ENCODE results near the gene CCL26. TPM values are rescaled to one million over a fixed set of nuclear protein-coding genes. Genes with fewer than 3 reads are reported as not detected.
"Not testable (repeated sequence)": the region's sequence is repeated elsewhere in the genome, so short reads cannot be mapped to it uniquely, and the experiment has no call there.

The CCL26 gene
- total and polyA plus RNA-seq, 10 of the 15 experiments (the other 5 are each of a cell fraction or from before 2014, with no cell fraction given): not detected

DNA sequence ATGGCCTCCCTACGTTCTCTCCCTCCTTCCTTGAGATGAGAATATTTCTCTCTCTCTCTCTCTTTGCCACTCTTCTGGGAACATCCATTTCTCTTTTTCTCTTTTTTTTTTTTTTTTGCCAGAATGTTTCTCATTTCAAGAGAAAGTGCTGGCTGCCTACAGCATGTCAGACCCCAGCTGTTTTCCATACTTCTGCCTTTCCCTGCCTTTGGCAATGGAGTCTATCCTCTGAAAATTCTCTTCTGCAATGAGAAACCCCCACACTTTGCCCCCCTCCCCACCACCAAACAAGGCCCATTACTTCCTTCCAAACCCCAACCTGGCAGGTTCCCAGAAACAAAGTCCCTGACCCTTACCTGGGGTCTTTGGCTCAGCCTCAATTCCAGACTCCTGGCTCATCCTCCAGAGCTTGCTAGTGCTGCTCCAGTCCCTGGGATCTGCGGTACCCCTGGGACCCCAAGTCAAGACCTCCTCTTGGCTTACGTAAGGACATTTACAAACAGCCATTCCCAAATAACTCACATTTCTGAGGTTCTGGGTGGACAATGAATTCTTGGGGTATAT lies 17.4 kb upstream of the CCL26 start:
- DNase-seq (ENCODE audit: low read depth, low spot score) (no peak), ATAC-seq (no peak), FAIRE-seq (no peak)
- Histone ChIP-seq H3K36me3 (ENCODE audit: control insufficient read depth in 2 of 2, insufficient read depth in 2 of 2, low read length in 1 of 2) (no peaks in the 10 kb centered on the region), H3K9ac (ENCODE audit: control insufficient read depth, insufficient read depth, low read length) (no peak overlapping the region), H2AFZ (ENCODE audit: control insufficient read depth, low read depth, low read length) (no peak overlapping the region), H3K4me3 (no peak overlapping the region), H3K4me1 (ENCODE audit: control insufficient read depth, insufficient read depth, low read length) (no peaks in the 10 kb centered on the region), H3K79me2 (ENCODE audit: control insufficient read depth, insufficient read depth, low read length) (no peaks in the 10 kb centered on the region), H3K27ac (ENCODE audit: control insufficient read depth, insufficient read depth) (no peak overlapping the region), H3K4me2 (ENCODE audit: control insufficient read depth, insufficient read depth) (no peak overlapping the region), H3K27me3 (replicated peaks in 1 of 2; ENCODE audit: control insufficient read depth in 2 of 2, insufficient read depth in 2 of 2, low read length in 1 of 2) (no peaks in the 10 kb centered on the region), H3K9me3 (replicated peaks; ENCODE audit: control insufficient read depth, insufficient read depth, low read length) (no peaks in the 10 kb centered on the region), H4K20me1 (ENCODE audit: control insufficient read depth, insufficient read depth) (no peaks in the 10 kb centered on the region)
- BruUV-seq (replicated peaks): no TSS peak
- RAD21 ChIA-PET (ENCODE audit: unreplicated experiment): no interaction called here
- WGBS (ENCODE audit: insufficient coverage, insufficient replicate concordance, low lambda C conversion rate, missing lambda C conversion rate): 48% methylated on average over 3 of the region's 3 CpGs
- CTCF ChIA-PET: no interaction called here
- POLR2A ChIA-PET: no interaction called here
- SMC1A ChIA-PET (ENCODE audit: uncharacterized antibody, unreplicated experiment): no interaction called here
- intact Hi-C loops (cut with micrococcal nuclease; ENCODE audit: unreplicated experiment): no loop called here
- TF ChIP-seq ZNF274 (IDR thresholded peaks at IDR 0.05; ENCODE audit: insufficient read depth, insufficient read length) (no peak), TBL1XR1 (IDR thresholded peaks at IDR 0.05; ENCODE audit: low read depth, low read length) (no peak), KDM1A (IDR thresholded peaks at IDR 0.05; ENCODE audit: borderline replicate concordance) (no peak), SP1 (IDR thresholded peaks at IDR 0.05; ENCODE audit: low read depth, low read length) (no peak), TCF7 (IDR thresholded peaks at IDR 0.05; ENCODE audit: borderline replicate concordance) (no peak), BCL11A (IDR thresholded peaks at IDR 0.05; ENCODE audit: low read depth, low read length) (no peak), FOXM1 (IDR thresholded peaks at IDR 0.05; ENCODE audit: low read depth, low read length) (no peak)
- in situ Hi-C loops (cut with MboI): no loop called here

DNA sequence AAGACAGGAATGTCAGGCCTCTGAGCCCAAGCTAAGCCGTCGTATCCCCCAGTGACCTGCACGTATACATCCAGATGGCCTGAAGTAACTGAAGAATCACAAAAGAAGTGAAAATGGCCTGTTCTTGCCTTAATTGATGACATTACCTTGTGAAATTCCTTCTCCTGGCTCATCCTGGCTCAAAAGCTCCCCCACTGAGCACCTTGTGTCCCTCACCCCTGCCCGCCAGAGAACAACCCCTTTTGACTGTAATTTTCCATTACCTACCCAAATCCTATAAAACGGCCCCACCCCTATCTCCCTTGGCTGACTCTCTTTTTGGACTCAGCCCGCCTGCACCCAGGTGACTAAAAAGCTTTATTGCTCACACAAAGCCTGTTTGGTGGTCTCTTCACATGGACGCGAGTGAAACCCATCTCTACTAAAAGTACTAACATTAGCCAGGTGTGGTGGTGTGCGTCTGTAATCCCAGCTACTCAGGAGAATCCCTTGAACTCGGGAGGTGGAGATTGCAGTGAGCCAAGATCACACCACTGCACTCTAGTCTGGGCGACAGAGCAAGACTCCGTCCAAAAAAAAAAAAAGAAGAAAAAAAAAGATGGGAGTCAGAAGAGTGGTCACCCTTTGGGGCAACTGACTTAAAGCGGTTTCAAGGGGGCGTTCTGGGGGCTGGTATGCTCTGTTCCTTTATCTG lies 16.3 kb upstream of the CCL26 start:
- in situ Hi-C loops (cut with MboI); DNase-seq (ENCODE audit: low read depth, low spot score); H3K4me1 ChIP-seq (ENCODE audit: control insufficient read depth, insufficient read depth, low read length); RAD21 ChIA-PET (ENCODE audit: unreplicated experiment); ATAC-seq; BruUV-seq (replicated peaks); H3K9me3 ChIP-seq (replicated peaks; ENCODE audit: control insufficient read depth, insufficient read depth, low read length); H3K4me3 ChIP-seq; SMC1A ChIA-PET (ENCODE audit: uncharacterized antibody, unreplicated experiment); POLR2A ChIA-PET; intact Hi-C loops (cut with micrococcal nuclease; ENCODE audit: unreplicated experiment); H3K79me2 ChIP-seq (ENCODE audit: control insufficient read depth, insufficient read depth, low read length); FAIRE-seq; H3K9ac ChIP-seq (ENCODE audit: control insufficient read depth, insufficient read depth, low read length); H3K4me2 ChIP-seq (ENCODE audit: control insufficient read depth, insufficient read depth); H4K20me1 ChIP-seq (ENCODE audit: control insufficient read depth, insufficient read depth); H3K27me3 ChIP-seq (replicated peaks in 1 of 2; ENCODE audit: control insufficient read depth in 2 of 2, insufficient read depth in 2 of 2, low read length in 1 of 2); H3K27ac ChIP-seq (ENCODE audit: control insufficient read depth, insufficient read depth); H2AFZ ChIP-seq (ENCODE audit: control insufficient read depth, low read depth, low read length); H3K36me3 ChIP-seq (ENCODE audit: control insufficient read depth in 2 of 2, insufficient read depth in 2 of 2, low read length in 1 of 2): not testable (repeated sequence)
- CTCF ChIA-PET: interaction anchor here (0.9 kb wide), 1 partner anchor 28 kb away, joined by 3 read pairs; no protein-coding TSS in a partner anchor
- WGBS (ENCODE audit: insufficient coverage, insufficient replicate concordance, low lambda C conversion rate, missing lambda C conversion rate): 44% methylated on average over 12 of the region's 14 CpGs

DNA sequence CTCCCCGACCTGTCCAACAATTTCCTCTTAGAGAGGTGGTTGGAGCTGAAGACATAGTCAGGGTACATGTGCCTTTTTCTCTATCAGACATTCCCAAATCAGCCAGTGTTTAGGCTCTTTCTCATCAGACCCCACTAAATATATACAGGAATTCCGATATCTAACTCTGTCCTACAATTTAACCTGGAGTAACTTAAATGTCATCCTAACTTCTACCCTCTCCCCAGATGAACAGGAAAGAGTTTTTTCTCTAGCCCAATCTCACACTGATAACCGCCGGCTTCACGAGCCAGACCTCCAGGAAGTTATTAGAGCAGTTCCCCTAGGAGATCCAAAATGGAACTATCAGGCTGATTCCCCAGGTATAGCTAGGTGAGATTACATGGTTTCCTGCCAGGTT lies 11.0 kb upstream of the CCL26 start:
- H4K20me1 ChIP-seq (ENCODE audit: control insufficient read depth, insufficient read depth); H3K4me1 ChIP-seq (ENCODE audit: control insufficient read depth, insufficient read depth, low read length); DNase-seq (ENCODE audit: low read depth, low spot score); H2AFZ ChIP-seq (ENCODE audit: control insufficient read depth, low read depth, low read length); H3K9ac ChIP-seq (ENCODE audit: control insufficient read depth, insufficient read depth, low read length); H3K79me2 ChIP-seq (ENCODE audit: control insufficient read depth, insufficient read depth, low read length); H3K9me3 ChIP-seq (replicated peaks; ENCODE audit: control insufficient read depth, insufficient read depth, low read length); ATAC-seq; in situ Hi-C loops (cut with MboI); BruUV-seq (replicated peaks); H3K4me3 ChIP-seq; intact Hi-C loops (cut with micrococcal nuclease; ENCODE audit: unreplicated experiment); H3K27me3 ChIP-seq (replicated peaks in 1 of 2; ENCODE audit: control insufficient read depth in 2 of 2, insufficient read depth in 2 of 2, low read length in 1 of 2); H3K4me2 ChIP-seq (ENCODE audit: control insufficient read depth, insufficient read depth); SMC1A ChIA-PET (ENCODE audit: uncharacterized antibody, unreplicated experiment); FAIRE-seq; H3K27ac ChIP-seq (ENCODE audit: control insufficient read depth, insufficient read depth); H3K36me3 ChIP-seq (ENCODE audit: control insufficient read depth in 2 of 2, insufficient read depth in 2 of 2, low read length in 1 of 2): not testable (repeated sequence)
- POLR2A ChIA-PET: interaction anchor here (0.6 to 0.7 kb wide), 2 partner anchors 33 to 100 kb away, joined by 3 read pairs; no protein-coding TSS in a partner anchor
- WGBS (ENCODE audit: insufficient coverage, insufficient replicate concordance, low lambda C conversion rate, missing lambda C conversion rate): 85% methylated on average over 5 of the region's 5 CpGs
- RAD21 ChIA-PET (ENCODE audit: unreplicated experiment): interaction anchor here (0.6 kb wide), 1 partner anchor 14 kb away, joined by 3 read pairs; no protein-coding TSS in a partner anchor
- CTCF ChIA-PET: interaction anchor here (0.6 kb wide), 1 partner anchor 47 kb away, joined by 3 read pairs; no protein-coding TSS in a partner anchor

Data from GM12878 (cell line).